GM19328 (cell line): ENCODE data around the gene ITGA11.

Experiments
- ATAC-seq: cut with Tn5 transposase; IDR thresholded peaks from one replicate; pipeline ENCODE4 v1.9.1; 2021; ENCODE audit warnings: mild to moderate bottlenecking, moderate library complexity; ENCODE audit not compliant: unreplicated experiment

ITGA11 gene

GRCh38 chr15:68356778-68357177, 75.2 kb downstream of the ITGA11 start:
- ATAC-seq, result no peak

GRCh38 chr15:68354923-68355322, 77.0 kb downstream of the ITGA11 start:
- no peak for ATAC-seq

GRCh38 chr15:68354268-68354667, 77.7 kb downstream of the ITGA11 start:
- no peak for ATAC-seq

- ATAC-seq, result no peak
These were observed 78.4 kb downstream of the ITGA11 start for GRCh38 chr15:68353421-68354135.

DNA sequence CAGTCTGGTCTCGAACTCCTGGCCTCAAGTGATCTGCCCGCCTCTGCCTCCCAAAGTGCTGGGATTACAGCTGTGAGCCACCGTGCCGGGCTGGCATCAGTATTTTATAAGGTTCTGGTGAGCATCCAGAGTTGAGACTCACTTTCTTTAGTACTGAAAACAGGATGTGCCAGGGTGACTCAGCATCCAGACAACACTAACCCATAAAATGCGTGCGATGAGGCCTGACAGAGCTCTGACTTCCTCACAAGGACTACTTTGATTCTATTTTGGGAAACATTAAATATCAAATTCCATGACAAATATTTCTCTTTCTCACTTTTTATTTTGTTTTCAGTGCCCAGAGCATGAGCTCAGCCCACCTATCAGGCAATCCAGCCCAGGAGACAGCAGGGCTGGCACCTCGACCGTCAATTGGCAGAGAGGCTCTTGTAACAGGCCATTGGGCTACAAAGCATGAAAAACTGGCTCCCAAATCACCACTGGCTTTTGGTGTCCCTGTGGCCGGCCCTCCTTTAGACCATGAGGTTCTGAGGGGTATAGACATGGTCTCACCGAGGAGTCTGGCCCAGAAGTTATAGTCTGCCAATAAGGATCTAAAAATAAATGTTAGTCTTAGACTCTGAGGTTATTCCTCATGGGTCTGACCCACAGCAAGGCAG, 79.4 kb downstream of the ITGA11 start:
- ATAC-seq, result no peak

DNA sequence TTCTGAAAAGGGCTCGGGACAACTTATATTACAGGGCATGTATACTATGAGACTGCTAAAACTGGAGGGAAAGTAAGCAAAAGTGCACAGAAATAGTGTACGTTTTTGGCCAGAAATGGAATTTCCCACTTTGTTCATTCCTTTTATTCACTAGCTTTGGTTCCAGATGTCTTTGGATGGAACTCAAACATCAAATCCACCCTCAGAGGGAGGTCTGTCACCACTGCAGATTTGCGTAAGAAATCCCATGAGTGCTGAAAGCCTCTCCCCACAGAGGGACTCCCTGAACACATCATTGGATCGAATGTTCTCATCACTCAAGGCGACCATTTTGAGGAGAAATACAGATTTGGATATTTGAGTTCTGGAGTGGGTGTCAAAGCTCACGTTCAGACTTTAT, 82.8 kb downstream of the ITGA11 start:
- ATAC-seq, result no peak

DNA sequence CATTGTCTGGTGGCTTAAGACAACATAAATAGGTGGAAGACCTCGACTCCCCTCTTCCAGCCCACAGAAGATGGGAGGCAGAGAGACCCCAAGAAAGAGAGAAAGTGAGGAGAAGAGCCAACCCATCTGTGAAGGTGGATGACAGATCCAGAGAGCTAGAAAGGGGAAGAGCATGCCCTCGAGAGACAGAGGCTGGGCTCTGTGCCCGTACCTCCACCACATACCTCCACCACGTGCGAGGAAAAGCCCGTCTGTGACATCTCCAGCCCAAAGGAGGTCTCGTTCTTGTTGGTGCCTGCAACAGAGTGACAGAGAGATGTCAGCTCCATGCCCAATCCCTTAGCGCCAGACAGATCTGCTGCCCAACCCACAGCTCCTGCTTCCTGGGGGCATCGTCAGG, 83.4 kb downstream of the ITGA11 start:
- no peak for ATAC-seq

GRCh38 chr15:68348081-68348480, 83.9 kb downstream of the ITGA11 start:
- no peak for ATAC-seq

GRCh38 chr15:68347392-68347791, 84.6 kb downstream of the ITGA11 start:
- no peak for ATAC-seq

- no peak for ATAC-seq
These were observed 85.0 kb downstream of the ITGA11 start for GRCh38 chr15:68346979-68347378.

- ATAC-seq, result no peak
These were observed 86.5 kb downstream of the ITGA11 start for GRCh38 chr15:68345481-68345880.

- no peak for ATAC-seq
These were observed 87.4 kb downstream of the ITGA11 start for GRCh38 chr15:68344600-68344999.

DNA sequence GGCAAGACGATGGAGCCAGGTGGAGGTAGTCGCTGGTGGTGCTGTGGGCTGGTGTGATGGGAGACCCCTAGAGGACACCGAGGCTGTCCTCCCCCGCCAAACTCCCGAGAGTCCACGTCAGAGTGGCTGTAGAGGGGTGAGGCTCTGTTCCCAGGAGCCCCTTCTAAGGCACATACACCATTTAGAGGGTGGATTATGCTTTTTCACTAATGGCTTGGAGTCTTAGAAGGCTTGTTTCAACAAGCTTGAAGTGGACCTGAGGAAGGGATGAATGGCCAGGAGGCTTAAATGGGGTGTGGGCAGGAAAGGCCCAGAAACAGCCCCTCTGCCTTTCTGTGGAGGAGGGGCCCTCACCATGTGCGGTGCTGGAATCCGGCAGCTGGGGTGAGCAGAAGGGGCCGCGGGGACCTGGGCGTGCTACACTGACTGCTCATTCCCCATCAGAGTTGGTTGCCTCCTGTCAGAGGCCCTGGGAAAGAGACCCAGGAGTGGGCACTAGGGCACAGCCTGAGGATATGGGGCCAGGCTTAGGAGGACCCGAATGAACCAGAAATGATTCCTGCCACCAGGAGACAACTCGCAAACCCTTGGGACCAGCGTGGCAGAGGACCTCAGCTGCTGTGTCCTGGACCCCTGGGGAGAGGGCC, 88.3 kb downstream of the ITGA11 start:
- no peak for ATAC-seq

DNA sequence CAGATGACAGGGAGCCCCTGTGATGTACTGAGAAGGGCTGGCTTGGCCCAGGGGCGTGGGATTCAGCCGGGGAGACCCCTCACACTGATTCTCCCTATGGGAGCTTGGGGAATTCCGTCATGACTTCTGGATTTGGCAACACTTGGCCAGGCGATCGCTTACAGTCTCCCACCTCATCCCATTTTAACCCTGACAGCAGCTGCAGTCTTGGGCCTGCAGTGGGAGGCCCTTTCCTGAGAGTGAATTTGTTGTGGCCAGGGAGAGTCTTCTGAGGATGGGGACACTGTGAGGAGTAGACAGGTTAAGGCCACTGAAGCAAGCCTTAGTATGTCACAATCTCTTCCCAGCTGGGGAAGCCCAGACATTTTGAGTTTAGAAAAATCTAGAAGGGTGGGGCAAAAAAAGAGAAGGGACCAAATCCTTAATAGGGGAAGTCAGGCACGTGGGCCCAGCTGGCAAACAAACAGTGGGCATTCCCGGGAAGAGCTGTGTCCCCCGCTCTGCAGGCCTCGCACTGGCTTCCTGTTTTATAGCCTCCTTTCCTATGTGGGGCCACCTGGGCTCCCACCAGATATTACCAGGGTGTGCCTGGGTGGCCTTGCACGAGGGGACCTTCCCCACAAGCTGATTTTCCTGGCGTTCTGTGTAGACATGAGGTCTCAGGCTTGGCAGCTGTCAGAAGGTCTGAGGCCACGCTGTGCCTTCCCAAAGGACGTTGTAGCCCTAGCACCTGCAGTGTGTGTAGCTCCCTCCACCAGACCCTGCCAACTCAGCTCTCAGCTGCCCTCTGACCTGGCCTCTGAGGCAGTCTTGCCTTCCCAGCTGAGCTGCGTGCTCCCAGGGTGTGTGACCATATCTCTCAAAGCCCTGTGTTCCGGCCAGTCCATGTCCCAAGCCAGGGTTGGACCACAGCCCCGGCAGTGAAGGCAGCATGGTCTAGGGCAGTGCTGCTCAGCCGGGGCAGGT, 89.9 kb downstream of the ITGA11 start:
- no peak for ATAC-seq

- no peak for ATAC-seq
These were observed 91.0 kb downstream of the ITGA11 start for GRCh38 chr15:68340726-68341671.

- ATAC-seq, result no peak
These were observed 92.5 kb downstream of the ITGA11 start for GRCh38 chr15:68339481-68339880.

DNA sequence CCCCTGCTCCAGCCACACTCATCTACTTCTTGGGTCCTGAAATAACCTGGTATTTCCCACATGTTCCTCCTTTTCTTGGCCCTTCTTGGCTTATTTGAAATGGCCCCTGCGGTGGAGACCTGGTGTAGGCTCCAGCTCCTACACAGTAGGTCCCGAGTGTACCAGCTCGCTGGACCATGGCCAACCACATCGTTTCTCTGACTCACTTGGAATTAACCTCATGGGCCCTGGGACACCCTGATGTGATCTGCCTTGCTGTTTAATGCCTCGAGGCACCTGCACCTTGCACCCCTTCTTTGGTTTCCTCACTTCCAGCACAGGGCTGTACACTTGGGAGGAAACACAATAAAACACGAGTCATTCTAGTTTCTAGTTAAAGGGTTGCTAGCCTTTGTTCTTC, 94.1 kb downstream of the ITGA11 start:
- no peak for ATAC-seq

- ATAC-seq, result no peak
These were observed 95.4 kb downstream of the ITGA11 start for GRCh38 chr15:68336516-68336915.

DNA sequence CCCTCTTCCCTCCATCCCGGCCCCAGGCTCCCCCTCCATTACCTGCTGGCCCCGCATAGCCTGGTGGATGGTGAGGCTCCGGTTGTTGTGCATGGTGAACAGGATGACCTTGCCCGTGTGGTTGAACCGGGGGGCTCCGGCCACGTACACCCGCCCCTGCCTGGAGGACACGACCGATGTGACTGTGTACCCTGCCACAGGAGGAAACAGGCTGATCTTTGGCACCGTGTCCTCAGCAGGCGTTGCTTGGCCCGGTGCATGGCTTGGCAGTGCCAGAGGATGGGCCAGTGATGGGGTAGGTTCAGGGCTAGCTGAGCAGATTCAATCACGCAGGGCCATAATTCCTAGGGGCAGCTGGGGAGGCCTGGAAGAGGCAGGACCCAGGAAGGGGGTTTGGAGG, 96.3 kb downstream of the ITGA11 start:
- no peak for ATAC-seq

DNA sequence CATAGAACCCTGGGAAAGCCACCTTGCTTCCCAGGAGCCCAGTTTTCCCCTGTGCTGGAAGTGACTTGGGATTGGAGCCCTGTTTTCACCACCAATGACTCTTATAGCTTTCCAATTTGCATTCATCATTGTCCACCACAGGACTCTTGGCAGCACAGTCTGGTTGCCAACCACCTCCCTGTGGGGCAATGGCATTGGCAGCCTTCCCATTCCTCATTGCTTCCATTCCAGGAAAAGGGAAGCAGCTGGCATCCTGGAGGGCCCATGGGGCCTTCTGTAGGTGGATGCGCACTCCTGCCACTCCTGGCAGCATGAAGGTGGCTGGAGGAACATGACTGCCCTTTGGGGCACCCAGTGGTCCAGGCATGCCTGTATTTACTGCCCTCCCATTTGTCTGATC, 96.7 kb downstream of the ITGA11 start:
- no peak for ATAC-seq
